GM15510 (cell line): ENCODE data around the gene CNPY3.

Experiments
- POLR2A ChIP-seq: IDR thresholded peaks from 3 replicates; pipeline ENCODE4 v1.6.1; 2011; ENCODE audit warnings: borderline replicate concordance; ENCODE audit not compliant: insufficient read length; ENCODE audit errors: extremely low read depth

The CNPY3 gene

GRCh38 chr6:42942444-42942843, 13.2 kb downstream of the CNPY3 start:
- TF ChIP-seq POLR2A: no peak

GRCh38 chr6:42947950-42948349, 18.7 kb downstream of the CNPY3 start:
- no peak for TF ChIP-seq POLR2A

GRCh38 chr6:42952389-42952788, 23.1 kb downstream of the CNPY3 start:
- TF ChIP-seq POLR2A: no peak

GRCh38 chr6:42958125-42958524, 28.8 kb downstream of the CNPY3 start:
- TF ChIP-seq POLR2A: no peak

- TF ChIP-seq POLR2A: no peak
Observed at GRCh38 chr6:42959917-42960242, 30.6 kb downstream of the CNPY3 start.

- TF ChIP-seq POLR2A: no peak
Observed at GRCh38 chr6:42960243-42961019, 31.2 kb downstream of the CNPY3 start, which contains the start of gene GNMT. Gene GNMT, plus strand, starts transcription at chr6:42960754. Its CDS starts 14 bp downstream, at chr6:42960768.

GRCh38 chr6:42961020-42961470, 31.8 kb downstream of the CNPY3 start:
- no peak for TF ChIP-seq POLR2A

GRCh38 chr6:42962096-42962495, 32.8 kb downstream of the CNPY3 start:
- no peak for TF ChIP-seq POLR2A

- no peak for TF ChIP-seq POLR2A
Observed at GRCh38 chr6:42962502-42963178, 33.4 kb downstream of the CNPY3 start.

GRCh38 chr6:42963179-42963854, 34.0 kb downstream of the CNPY3 start:
- no peak for TF ChIP-seq POLR2A

GRCh38 chr6:42963855-42964605, 34.8 kb downstream of the CNPY3 start:
- no peak for TF ChIP-seq POLR2A

- TF ChIP-seq POLR2A: no peak
Observed at GRCh38 chr6:42966571-42966970, 37.3 kb downstream of the CNPY3 start.

- no peak for TF ChIP-seq POLR2A
Observed at GRCh38 chr6:42967228-42967627, 37.9 kb downstream of the CNPY3 start.

- no peak for TF ChIP-seq POLR2A
Observed at GRCh38 chr6:42968126-42968701, 38.9 kb downstream of the CNPY3 start.
